Bronchial epithelial cell (primary cell): ENCODE measurements around the gene LEPROT. TPM values are rescaled to one million over a fixed set of nuclear protein-coding genes. Genes with fewer than 3 reads are reported as not detected.

ENCODE experiments used
- DNase-seq: peaks from one replicate; pipeline ENCODE4 v3.0.0-alpha.2; 2010; ENCODE audit warnings: low read depth
- FAIRE-seq: peaks from 2 replicates; lab custom pipeline; 2011; peaks lifted over from hg19 to GRCh38; lab: Jason Lieb, UNC
- H3K27me3 ChIP-seq: 2 replicates; pipeline ENCODE4 v1.5.1; 2011; ENCODE audit warnings: low read length; ENCODE audit not compliant: control insufficient read depth, insufficient read depth
- H3K36me3 ChIP-seq: 2 replicates; pipeline ENCODE4 v1.5.1; 2011; ENCODE audit warnings: low read length; ENCODE audit not compliant: control insufficient read depth, insufficient read depth
- H3K4me3 ChIP-seq: 2 replicates; pipeline ENCODE4 v1.5.1; 2011; ENCODE audit warnings: mild to moderate bottlenecking, low read depth, low read length, control low read depth
- total RNA-seq: library from RNA; depleted of rRNA; stranded (reverse); fragments of >200 nt; gene quantifications from 2 replicates; pipeline ENCODE4 v1.2.1, GENCODE V29; 2014
- TF ChIP-seq, protein P1 (sequence below): IDR thresholded peaks from 2 replicates; pipeline ENCODE4 v1.5.1; 2011; ENCODE audit warnings: mild to moderate bottlenecking, moderate library complexity, low read length, control low read depth, inconsistent platforms; ENCODE audit not compliant: insufficient read depth, severe bottlenecking

LEPROT gene
- total RNA-seq, 1 donor from 2014 or later, result 27.9 TPM

DNA sequence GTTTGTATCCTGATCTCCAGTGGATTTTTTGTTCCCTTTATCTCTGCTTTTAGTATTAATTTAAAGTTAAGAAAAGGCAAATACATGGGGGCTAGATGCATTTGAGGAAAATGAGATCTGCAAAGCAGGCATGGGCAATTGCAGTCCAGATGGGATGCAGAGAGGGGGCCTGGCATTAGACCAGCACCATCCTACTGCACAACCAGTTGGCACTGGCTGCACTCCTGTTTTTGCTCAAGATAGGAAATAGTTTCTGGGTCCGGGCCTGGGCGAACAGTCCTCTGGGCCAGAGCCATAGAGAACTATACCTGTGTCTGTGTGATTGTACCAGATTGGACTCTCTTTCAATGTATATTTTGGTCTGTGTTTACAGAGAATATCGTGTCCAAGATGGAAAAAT is 34.0 kb upstream of the LEPROT start:
- H3K36me3 ChIP-seq, result no peaks in the 10 kb centered on the region
- FAIRE-seq (no peak), DNase-seq (no peak)
- no peaks in the 10 kb centered on the region for H3K27me3 ChIP-seq
- TF ChIP-seq, protein P1, sequence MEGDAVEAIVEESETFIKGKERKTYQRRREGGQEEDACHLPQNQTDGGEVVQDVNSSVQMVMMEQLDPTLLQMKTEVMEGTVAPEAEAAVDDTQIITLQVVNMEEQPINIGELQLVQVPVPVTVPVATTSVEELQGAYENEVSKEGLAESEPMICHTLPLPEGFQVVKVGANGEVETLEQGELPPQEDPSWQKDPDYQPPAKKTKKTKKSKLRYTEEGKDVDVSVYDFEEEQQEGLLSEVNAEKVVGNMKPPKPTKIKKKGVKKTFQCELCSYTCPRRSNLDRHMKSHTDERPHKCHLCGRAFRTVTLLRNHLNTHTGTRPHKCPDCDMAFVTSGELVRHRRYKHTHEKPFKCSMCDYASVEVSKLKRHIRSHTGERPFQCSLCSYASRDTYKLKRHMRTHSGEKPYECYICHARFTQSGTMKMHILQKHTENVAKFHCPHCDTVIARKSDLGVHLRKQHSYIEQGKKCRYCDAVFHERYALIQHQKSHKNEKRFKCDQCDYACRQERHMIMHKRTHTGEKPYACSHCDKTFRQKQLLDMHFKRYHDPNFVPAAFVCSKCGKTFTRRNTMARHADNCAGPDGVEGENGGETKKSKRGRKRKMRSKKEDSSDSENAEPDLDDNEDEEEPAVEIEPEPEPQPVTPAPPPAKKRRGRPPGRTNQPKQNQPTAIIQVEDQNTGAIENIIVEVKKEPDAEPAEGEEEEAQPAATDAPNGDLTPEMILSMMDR, result no peak
- H3K4me3 ChIP-seq, result no peak overlapping the region

DNA sequence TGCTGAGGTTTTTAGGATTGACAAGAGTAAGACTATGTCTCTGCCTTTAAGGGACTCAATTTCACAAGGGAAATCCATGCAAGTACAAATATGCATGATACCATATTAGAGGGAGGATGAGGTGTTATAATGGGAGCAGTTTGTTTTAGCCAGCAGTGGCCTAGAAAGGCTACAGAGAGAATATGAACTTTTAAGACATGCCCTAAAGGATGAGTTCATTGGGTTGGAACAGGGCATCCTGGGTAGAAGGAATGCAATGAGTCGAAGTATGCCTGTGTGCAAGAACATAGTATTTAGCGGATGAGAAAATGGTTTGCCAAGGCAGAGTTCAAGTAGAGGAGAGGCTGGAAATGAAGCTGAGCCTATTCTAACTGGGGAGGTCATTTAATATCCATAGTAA is 32.6 kb upstream of the LEPROT start:
- TF ChIP-seq, protein P1, result no peak
- Histone ChIP-seq H3K27me3 (no peaks in the 10 kb centered on the region), H3K36me3 (no peaks in the 10 kb centered on the region), H3K4me3 (no peak overlapping the region)
- FAIRE-seq, result no peak
- DNase-seq, result peak; percentile 7

DNA sequence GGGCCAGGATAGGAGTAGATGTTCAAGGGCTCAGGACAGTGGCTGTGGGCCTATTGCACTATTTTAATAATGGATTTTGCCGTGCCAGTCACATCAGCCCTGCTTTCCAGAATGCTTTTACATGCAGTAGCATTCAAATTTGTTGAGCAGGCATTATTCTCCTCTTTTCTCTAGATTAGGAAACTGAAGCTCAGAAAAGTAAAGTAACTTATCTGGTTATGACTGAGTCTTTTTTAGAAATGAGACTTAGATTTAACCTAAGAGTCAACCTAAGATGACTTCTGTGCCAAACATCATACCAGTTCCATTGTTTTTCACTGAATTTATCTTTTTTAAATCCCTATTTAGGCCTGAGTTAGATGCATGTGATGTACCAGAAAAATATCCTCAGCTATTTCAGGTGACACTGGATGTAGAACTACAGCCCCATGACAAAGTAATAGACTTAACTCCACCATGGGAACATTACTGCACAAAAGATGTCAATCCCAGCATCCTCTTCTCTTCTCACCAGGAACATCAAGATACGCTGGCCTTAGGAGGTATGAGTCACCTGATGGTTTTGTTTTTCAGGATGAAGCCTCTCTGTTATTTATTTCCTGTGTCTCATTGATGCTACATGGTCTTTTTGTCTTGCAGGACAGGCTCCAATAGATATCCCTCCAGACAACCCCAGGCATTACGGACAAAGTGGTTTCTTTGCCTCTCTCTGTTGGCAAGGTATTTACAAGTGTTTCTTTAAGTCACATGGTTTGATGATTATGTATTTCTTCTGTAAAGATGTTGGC is 31.4 kb upstream of the LEPROT start:
- H3K36me3 ChIP-seq, result no peaks in the 10 kb centered on the region
- FAIRE-seq, result no peak
- peak; percentile 38 for DNase-seq
- H3K27me3 ChIP-seq, result no peaks in the 10 kb centered on the region
- TF ChIP-seq, protein P1, result no peak
- H3K4me3 ChIP-seq, result no peak overlapping the region

DNA sequence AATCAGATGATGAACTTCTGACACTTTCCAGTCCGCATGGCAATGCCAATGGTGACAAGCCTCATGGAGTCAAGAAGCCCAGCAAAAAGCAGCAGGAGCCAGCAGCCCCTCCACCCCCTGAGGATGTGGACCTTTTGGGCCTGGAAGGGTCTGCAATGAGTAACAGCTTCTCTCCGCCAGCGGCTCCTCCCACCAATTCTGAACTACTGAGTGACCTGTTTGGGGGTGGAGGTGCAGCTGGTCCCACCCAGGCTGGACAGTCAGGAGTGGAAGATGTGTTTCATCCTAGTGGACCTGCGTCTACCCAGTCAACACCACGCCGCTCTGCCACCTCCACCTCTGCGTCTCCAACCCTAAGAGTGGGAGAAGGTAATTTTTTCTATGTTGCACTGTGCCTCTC is 28.0 kb upstream of the LEPROT start:
- no peak for DNase-seq
- no peak for FAIRE-seq
- TF ChIP-seq, protein P1, result no peak
- no peaks in the 10 kb centered on the region for H3K36me3 ChIP-seq
- no peaks in the 10 kb centered on the region for H3K27me3 ChIP-seq
- no peak overlapping the region for H3K4me3 ChIP-seq

DNA sequence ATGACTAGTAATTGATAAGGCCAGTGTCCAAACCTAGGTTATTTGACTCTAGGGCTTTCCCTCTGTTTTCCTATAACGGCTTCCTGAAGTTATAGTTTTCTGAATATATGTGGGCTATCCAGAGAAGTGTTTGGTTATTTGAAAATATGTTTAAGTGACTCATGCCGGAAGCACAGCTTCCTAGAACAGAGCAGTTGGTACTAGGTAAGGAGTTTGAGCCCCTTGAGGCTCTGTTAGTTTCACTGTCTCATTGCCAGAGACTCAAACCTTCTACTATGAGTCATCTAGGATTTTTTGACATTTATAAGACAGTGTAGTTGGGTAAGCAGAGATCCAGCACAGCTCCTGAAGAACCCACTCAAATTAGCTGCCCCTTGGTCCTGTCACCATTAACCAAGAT is 27.1 kb upstream of the LEPROT start:
- FAIRE-seq (no peak), DNase-seq (peak; percentile 80)
- Histone ChIP-seq H3K36me3 (no peaks in the 10 kb centered on the region), H3K4me3 (no peak overlapping the region), H3K27me3 (no peaks in the 10 kb centered on the region)
- TF ChIP-seq, protein P1, result no peak
